KMS-11 (cell line): ENCODE results near the gene ADAMTS6.

ENCODE experiments used
- H2AFZ ChIP-seq: fragments of 200-600 bp; sonication (generic); 2 replicates; pipeline ENCODE4 v1.6.1; 2016; ENCODE audit warnings: antibody characterized with exemption, mixed run types, low read depth
- H3K27ac ChIP-seq: fragments of 200-600 bp; sonication (generic); 2 replicates; pipeline ENCODE4 v1.6.1; 2016; ENCODE audit warnings: mild to moderate bottlenecking, mixed run types
- H3K27me3 ChIP-seq: fragments of 200-600 bp; sonication (generic); 2 replicates; pipeline ENCODE4 v1.6.1; 2017; ENCODE audit warnings: mild to moderate bottlenecking, low read depth, mixed run types, moderate library complexity; ENCODE audit not compliant: insufficient read depth
- H3K36me3 ChIP-seq: fragments of 200-600 bp; sonication (generic); 2 replicates; pipeline ENCODE4 v1.6.1; 2017; ENCODE audit warnings: mild to moderate bottlenecking, mixed run types; ENCODE audit not compliant: insufficient read depth
- H3K4me1 ChIP-seq: fragments of 200-600 bp; sonication (generic); 2 replicates; pipeline ENCODE4 v1.6.1; 2016; ENCODE audit warnings: mild to moderate bottlenecking, low read depth, mixed run types; ENCODE audit not compliant: poor library complexity, severe bottlenecking
- H3K4me2 ChIP-seq: fragments of 200-600 bp; sonication (generic); 2 replicates; pipeline ENCODE4 v1.7.0; 2016; ENCODE audit warnings: mild to moderate bottlenecking, mixed run types
- H3K4me3 ChIP-seq: fragments of 200-600 bp; sonication (generic); IDR thresholded peaks from 2 replicates; pipeline ENCODE4 v1.6.1; 2017; ENCODE audit warnings: low read depth, low read length, mixed read lengths; ENCODE audit not compliant: insufficient read depth
- H3K79me2 ChIP-seq: fragments of 200-600 bp; sonication (generic); 2 replicates; pipeline ENCODE4 v1.6.1; 2016; ENCODE audit warnings: low read depth, mixed run types; ENCODE audit not compliant: insufficient read depth
- H3K9ac ChIP-seq: fragments of 200-600 bp; sonication (generic); 2 replicates; pipeline ENCODE4 v1.6.1; 2016; ENCODE audit warnings: mild to moderate bottlenecking, mixed run types
- H4K20me1 ChIP-seq: fragments of 200-600 bp; sonication (generic); 2 replicates; pipeline ENCODE4 v1.6.1; 2016; ENCODE audit warnings: mild to moderate bottlenecking, mixed run types; ENCODE audit not compliant: insufficient read depth
- TF ChIP-seq, protein P1 (sequence below): fragments of 200-600 bp; sonication (generic); conservative IDR thresholded peaks from 2 replicates; pipeline ENCODE4 v1.6.1; 2017; ENCODE audit warnings: low read depth, mild to moderate bottlenecking, antibody characterized with exemption, low read length, moderate library complexity, mixed read lengths

The ADAMTS6 gene

DNA sequence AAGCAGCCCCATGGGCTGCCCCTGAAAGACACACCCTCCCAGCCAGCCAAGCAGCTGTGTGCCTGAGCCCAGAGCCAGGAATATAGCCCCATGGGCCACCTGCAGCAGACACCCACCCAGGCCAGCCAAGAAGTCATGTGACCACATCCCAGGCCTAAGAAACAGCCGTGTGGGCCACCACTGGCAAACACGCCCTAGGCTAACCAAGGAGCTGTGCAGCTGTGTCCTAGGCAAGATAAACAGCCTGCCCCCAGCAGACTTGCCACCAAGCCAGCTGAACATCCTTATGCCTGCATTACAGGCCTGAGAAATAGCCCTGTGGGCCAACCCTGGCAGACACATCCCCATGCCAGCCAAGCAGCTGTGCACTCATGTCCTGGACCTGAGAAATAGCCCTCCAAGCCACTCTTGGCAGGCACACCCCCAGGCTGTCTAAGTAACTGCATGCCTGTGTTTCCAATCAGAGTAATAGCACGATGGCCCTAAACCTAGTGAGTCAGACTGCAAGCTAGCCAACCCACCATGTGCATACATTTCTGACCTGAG, 143.0 kb downstream of the ADAMTS6 start:
- Histone ChIP-seq H3K4me2 (no peak overlapping the region), H3K79me2 (no peaks in the 10 kb centered on the region), H3K9ac (no peak overlapping the region), H3K4me3 (no peak overlapping the region), H3K27ac (no peak overlapping the region), H3K27me3 (no peaks in the 10 kb centered on the region), H3K4me1 (peaks cover 11% of the 10 kb centered on the region), H4K20me1 (no peaks in the 10 kb centered on the region), H2AFZ (no peak overlapping the region), H3K36me3 (no peaks in the 10 kb centered on the region)
- TF ChIP-seq, protein P1, sequence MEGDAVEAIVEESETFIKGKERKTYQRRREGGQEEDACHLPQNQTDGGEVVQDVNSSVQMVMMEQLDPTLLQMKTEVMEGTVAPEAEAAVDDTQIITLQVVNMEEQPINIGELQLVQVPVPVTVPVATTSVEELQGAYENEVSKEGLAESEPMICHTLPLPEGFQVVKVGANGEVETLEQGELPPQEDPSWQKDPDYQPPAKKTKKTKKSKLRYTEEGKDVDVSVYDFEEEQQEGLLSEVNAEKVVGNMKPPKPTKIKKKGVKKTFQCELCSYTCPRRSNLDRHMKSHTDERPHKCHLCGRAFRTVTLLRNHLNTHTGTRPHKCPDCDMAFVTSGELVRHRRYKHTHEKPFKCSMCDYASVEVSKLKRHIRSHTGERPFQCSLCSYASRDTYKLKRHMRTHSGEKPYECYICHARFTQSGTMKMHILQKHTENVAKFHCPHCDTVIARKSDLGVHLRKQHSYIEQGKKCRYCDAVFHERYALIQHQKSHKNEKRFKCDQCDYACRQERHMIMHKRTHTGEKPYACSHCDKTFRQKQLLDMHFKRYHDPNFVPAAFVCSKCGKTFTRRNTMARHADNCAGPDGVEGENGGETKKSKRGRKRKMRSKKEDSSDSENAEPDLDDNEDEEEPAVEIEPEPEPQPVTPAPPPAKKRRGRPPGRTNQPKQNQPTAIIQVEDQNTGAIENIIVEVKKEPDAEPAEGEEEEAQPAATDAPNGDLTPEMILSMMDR: no peak

DNA sequence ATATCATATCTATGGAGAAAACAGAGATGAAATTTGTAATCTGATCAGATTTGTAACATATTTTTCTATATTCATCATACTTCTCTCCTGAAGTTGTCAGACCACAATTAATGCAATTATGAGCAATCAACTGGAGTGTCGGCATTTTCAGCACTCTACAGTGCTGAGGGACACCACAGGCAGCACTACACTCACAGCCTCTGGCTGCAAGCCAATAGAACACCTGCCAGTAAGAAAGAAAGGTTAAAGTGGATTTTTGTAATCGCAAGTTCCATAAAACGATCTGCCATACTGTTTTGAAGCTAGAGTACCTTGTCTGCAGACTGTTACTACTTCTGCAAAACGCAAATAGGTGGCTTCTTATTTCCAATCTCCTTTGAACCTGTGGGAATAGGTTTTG, 147.6 kb downstream of the ADAMTS6 start:
- no peak overlapping the region for H3K9ac ChIP-seq
- H3K36me3 ChIP-seq: no peaks in the 10 kb centered on the region
- H3K4me2 ChIP-seq: peak overlapping the region; percentile 27
- H2AFZ ChIP-seq: no peak overlapping the region
- no peaks in the 10 kb centered on the region for H3K79me2 ChIP-seq
- H3K27ac ChIP-seq: no peak overlapping the region
- no peaks in the 10 kb centered on the region for H4K20me1 ChIP-seq
- TF ChIP-seq, protein P1: no peak
- no peak overlapping the region for H3K4me3 ChIP-seq
- H3K4me1 ChIP-seq: peaks cover 20% of the 10 kb centered on the region
- H3K27me3 ChIP-seq: no peaks in the 10 kb centered on the region

DNA sequence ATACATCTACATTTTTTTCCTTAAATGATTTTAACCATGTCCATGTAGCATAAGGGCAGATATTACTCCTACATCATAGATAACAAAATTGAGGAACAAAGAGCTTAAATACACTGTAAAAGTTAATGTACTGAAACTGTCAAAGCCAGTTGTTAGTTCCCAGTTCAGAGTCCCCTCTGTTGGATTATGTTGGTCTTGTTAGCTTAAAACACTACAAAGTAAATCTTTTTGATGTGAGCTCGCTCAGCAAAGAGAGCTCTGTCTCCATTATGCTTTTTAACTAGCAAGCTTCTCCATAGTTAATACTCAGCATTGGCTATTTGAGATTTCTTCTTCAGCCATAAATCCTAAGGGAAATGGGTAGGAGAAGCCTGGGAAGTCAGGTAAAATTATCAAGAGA, 149.1 kb downstream of the ADAMTS6 start:
- Histone ChIP-seq H3K36me3 (no peaks in the 10 kb centered on the region), H2AFZ (no peak overlapping the region), H3K27ac (no peak overlapping the region), H3K4me2 (no peak overlapping the region; the same call in 1 of the 2 replicates), H3K79me2 (no peaks in the 10 kb centered on the region), H3K4me1 (peaks cover 20% of the 10 kb centered on the region), H3K27me3 (no peaks in the 10 kb centered on the region), H3K9ac (no peak overlapping the region), H3K4me3 (no peak overlapping the region), H4K20me1 (no peaks in the 10 kb centered on the region)
- TF ChIP-seq, protein P1: no peak

DNA sequence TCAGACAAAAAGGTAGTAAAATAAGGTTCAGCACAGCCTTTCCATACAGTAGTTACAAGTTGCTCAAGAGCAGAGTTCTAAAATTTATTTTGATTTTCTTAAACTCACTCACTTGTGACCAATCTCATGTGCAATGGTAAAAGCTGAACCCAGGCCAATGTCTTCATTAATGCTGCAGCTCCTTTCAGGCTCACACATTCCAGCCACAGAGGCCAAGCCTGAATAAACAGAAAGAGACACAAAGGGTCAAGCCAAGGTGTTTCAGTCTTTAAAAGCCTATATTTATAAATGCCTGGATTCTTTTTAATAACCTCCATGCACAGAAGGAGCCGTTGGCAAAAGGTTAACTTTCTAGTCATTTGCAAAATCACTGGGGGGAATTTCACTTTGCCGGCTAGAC, 152.5 kb downstream of the ADAMTS6 start:
- Histone ChIP-seq H3K27ac (no peak overlapping the region), H3K9ac (no peak overlapping the region), H3K36me3 (no peaks in the 10 kb centered on the region), H3K4me3 (no peak overlapping the region), H2AFZ (no peak overlapping the region), H4K20me1 (no peaks in the 10 kb centered on the region), H3K27me3 (no peaks in the 10 kb centered on the region), H3K4me1 (peaks cover 15% of the 10 kb centered on the region), H3K79me2 (no peaks in the 10 kb centered on the region), H3K4me2 (no peak overlapping the region)
- TF ChIP-seq, protein P1: no peak
